LNCAP (cell line): ENCODE results near the gene SUN3.

Source experiments
- TF ChIP-seq, protein P1 (sequence below): fragments of 450-650 bp; IDR thresholded peaks from 2 replicates; pipeline ENCODE4 v1.5.1; 2017; ENCODE audit warnings: mild to moderate bottlenecking

SUN3 gene, protein sequence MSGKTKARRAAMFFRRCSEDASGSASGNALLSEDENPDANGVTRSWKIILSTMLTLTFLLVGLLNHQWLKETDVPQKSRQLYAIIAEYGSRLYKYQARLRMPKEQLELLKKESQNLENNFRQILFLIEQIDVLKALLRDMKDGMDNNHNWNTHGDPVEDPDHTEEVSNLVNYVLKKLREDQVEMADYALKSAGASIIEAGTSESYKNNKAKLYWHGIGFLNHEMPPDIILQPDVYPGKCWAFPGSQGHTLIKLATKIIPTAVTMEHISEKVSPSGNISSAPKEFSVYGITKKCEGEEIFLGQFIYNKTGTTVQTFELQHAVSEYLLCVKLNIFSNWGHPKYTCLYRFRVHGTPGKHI

DNA sequence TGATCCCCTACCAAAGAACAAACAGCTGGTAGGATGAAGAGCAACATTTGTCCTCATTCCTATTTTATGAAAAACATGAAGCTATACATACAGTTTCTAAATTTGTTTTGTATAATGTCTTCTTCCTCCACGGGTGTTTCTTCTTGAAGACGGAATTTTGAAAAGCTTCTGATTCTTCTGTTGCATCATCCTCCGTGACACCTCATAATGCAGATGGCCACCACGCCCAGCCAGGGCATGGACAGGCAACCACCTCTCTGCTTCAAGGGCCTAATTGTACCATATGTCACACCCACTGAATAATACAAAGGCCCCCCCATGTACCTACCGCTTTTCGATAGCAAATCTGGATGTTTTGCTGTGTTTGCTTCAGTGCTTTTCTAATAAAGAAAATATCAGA is at the start of gene SUN3:
TSS of gene SUN3 (minus strand) at position 170 of the 400 bp plus-strand sequence. CDS start at position 1, 169 bp downstream.
- TF ChIP-seq, protein P1, sequence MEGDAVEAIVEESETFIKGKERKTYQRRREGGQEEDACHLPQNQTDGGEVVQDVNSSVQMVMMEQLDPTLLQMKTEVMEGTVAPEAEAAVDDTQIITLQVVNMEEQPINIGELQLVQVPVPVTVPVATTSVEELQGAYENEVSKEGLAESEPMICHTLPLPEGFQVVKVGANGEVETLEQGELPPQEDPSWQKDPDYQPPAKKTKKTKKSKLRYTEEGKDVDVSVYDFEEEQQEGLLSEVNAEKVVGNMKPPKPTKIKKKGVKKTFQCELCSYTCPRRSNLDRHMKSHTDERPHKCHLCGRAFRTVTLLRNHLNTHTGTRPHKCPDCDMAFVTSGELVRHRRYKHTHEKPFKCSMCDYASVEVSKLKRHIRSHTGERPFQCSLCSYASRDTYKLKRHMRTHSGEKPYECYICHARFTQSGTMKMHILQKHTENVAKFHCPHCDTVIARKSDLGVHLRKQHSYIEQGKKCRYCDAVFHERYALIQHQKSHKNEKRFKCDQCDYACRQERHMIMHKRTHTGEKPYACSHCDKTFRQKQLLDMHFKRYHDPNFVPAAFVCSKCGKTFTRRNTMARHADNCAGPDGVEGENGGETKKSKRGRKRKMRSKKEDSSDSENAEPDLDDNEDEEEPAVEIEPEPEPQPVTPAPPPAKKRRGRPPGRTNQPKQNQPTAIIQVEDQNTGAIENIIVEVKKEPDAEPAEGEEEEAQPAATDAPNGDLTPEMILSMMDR: no peak

DNA sequence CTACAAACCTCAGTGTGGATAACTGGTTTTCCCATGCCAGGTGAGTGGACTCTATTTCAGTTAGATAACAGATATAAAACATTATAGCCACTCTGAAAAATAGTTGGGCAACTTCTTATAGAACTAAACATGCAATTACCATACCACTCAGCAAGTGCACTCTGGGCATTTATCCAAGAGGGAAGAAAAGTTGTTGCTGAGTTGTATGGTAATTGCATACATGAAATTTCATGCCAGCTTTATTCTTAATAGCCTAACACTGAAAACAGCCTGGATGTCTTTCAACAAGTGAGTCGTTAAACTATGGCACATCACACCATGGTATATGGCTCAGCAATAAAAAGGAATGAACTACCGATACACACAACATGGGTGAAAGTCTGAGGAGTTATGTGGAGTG is 49.6 kb upstream of the SUN3 start:
- TF ChIP-seq, protein P1: no peak

DNA sequence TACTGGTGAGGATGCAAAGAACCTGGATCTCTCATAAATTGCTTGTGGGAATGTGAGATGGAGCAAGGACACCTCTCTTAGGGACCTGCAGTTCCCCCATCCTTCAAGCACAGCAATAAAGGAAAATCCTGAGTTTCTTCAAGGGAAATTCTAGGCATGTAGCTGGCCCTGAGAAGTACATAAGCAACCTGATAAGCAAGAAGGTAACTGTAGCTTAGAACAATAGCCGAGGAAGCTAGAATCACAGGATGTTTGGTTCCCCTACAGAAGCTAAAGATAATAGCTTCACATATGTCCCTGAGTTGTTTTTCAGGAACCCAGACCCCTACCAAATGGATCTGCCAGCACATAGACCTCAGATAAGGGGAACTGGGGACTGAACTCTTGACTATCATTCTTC is 48.5 kb upstream of the SUN3 start:
- TF ChIP-seq, protein P1: no peak

DNA sequence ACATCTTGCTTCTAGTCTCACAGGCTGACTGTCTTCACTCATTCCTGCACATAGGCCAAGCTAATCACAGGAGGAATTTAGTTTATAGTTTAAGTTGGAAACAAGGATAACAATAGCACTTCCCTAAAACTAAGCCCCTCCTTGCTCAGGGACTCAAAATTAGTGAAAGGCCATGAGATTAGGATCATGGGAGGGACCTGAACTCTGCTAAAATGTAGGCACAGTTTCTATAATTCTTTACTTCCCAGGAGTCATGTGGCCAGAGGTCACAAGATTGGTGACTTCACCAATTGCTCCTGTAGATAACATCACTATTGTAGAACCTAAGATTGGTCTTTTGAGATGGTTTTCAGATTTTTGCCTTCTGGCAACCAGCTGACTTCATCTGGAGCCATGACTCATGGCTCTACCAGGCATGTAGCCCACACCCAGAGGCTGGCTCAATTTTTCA is 45.3 kb upstream of the SUN3 start:
- TF ChIP-seq, protein P1: no peak

DNA sequence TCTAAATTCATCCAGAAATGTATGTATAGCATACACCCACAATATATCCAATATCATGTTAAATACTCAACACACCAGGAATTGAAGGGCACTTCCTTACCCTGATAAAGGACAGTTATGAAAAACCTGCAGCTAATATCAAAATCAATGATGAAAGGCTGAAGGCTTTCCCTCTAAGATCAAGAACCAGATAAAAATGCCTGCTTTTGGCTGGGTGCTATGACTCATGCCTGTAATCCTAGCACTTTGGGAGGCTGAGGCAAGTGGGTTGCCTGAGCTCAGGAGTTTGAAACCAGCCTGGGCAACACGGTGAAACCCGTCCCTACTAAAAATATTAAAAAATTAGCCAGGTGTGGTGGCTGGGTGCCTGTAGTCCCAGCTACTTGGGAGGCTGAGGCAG is 38.6 kb upstream of the SUN3 start:
- TF ChIP-seq, protein P1: no peak

DNA sequence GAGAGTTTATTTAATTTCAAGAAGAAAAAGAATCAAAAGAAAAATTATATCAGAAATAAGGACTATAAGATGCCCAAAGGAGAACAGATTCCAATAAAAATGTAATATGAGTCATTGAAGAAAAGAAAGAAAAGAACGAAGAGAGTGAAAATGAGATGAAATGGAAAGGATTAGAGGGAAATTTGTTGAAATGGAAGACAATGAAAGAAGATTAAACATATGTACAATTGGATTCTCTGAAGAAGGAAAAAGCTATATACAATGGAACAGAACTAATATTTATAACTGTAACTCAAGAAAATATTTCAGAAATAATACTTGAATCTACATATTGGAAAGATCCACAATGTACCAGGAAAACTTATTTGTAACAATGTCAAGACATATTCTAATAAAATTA is 35.1 kb upstream of the SUN3 start:
- TF ChIP-seq, protein P1: no peak

DNA sequence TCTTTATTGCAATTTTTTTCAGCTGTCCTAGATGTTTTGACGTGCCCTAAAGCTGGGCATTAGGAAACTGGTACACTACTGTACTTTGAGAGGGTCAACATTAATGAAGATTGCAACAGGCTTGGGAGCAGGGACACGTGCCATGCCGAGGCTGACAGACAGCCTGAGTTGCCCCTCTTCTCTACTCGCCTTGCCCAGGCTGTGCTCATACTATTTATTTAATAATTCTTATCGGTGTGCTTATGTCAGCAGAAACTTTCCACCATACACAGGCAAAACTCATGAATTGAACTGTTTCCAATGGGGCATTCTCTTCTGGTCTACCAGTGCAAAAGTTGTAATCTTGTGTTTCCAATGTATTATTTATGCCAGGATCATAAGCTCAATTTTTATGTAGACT is 30.8 kb upstream of the SUN3 start:
- TF ChIP-seq, protein P1: no peak

DNA sequence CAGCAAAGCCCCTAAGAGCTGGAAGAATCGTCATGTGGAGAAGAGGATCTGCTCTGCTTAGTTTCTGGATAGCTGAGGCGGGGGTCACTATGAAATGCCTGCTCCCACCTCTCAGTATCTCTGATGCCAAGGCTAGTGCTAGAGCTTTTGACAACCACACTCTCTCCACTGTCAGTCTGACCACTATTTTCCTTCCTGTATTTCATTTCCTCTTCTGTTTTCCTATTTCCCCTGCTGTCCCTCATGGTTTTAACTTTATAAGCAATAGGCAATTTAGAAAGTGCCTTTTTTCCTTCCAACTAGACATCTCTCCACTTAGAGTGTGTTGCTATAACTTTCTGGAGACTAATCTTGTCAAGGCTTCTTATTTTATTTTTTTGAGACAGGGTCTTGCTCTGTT is 30.1 kb upstream of the SUN3 start:
- TF ChIP-seq, protein P1: no peak
